GOT3 (cell line): ENCODE measurements around the gene TCF7L1.

Experiments
- DNase-seq: peaks from one replicate; lab custom pipeline; 2025; ENCODE audit warnings: mixed read lengths; lab: John Stamatoyannopoulos, UW

The TCF7L1 gene

GRCh38 chr2:85230679-85231467, 97.7 kb downstream of the TCF7L1 start:
- DNase-seq: no peak

- no peak for DNase-seq
Observed at GRCh38 chr2:85231468-85231805, 98.2 kb downstream of the TCF7L1 start.

- no peak for DNase-seq
Observed at GRCh38 chr2:85231952-85232351, 98.8 kb downstream of the TCF7L1 start.

GRCh38 chr2:85234868-85235267, 101.7 kb downstream of the TCF7L1 start:
- no peak for DNase-seq

GRCh38 chr2:85235281-85235680, 102.1 kb downstream of the TCF7L1 start:
- DNase-seq: no peak

GRCh38 chr2:85236084-85236483, 102.9 kb downstream of the TCF7L1 start:
- DNase-seq: no peak

GRCh38 chr2:85237849-85238565, 104.8 kb downstream of the TCF7L1 start:
- DNase-seq: no peak

- no peak for DNase-seq
Observed at GRCh38 chr2:85238607-85239006, 105.4 kb downstream of the TCF7L1 start.

GRCh38 chr2:85239102-85239501, 105.9 kb downstream of the TCF7L1 start:
- DNase-seq: no peak

- DNase-seq: no peak
Observed at GRCh38 chr2:85240055-85240454, 106.9 kb downstream of the TCF7L1 start.

GRCh38 chr2:85242321-85242720, 109.1 kb downstream of the TCF7L1 start:
- DNase-seq: no peak

GRCh38 chr2:85243101-85244072, 110.2 kb downstream of the TCF7L1 start:
- DNase-seq: no peak

- no peak for DNase-seq
Observed at GRCh38 chr2:85244828-85245227, 111.6 kb downstream of the TCF7L1 start.

- no peak for DNase-seq
Observed at GRCh38 chr2:85245891-85246290, 112.7 kb downstream of the TCF7L1 start.

GRCh38 chr2:85246348-85246747, 113.2 kb downstream of the TCF7L1 start:
- no peak for DNase-seq

GRCh38 chr2:85247610-85248009, 114.4 kb downstream of the TCF7L1 start:
- no peak for DNase-seq

- no peak for DNase-seq
Observed at GRCh38 chr2:85248773-85249509, 115.7 kb downstream of the TCF7L1 start.

GRCh38 chr2:85250045-85250444, 116.9 kb downstream of the TCF7L1 start:
- no peak for DNase-seq

GRCh38 chr2:85251070-85251616, 118.0 kb downstream of the TCF7L1 start:
- no peak for DNase-seq

GRCh38 chr2:85253890-85254289, 120.7 kb downstream of the TCF7L1 start:
- DNase-seq: no peak

- no peak for DNase-seq
Observed at GRCh38 chr2:85254540-85255300, 121.5 kb downstream of the TCF7L1 start.
